Stimulated activated CD4-positive, alpha-beta T cell treated with anti-CD3 and anti-CD28 coated beads, TNF-alpha, amount 100 ng/mL, for 48 hours (primary cell): ENCODE results near the gene PPP1R16B.

ENCODE experiments used
- DNase-seq, 3 donors: peaks; one replicate each; pipeline ENCODE4 v3.0.0-alpha.2; 2020; ENCODE audit warnings: low read depth in 3 of 3

Gene PPP1R16B

DNA sequence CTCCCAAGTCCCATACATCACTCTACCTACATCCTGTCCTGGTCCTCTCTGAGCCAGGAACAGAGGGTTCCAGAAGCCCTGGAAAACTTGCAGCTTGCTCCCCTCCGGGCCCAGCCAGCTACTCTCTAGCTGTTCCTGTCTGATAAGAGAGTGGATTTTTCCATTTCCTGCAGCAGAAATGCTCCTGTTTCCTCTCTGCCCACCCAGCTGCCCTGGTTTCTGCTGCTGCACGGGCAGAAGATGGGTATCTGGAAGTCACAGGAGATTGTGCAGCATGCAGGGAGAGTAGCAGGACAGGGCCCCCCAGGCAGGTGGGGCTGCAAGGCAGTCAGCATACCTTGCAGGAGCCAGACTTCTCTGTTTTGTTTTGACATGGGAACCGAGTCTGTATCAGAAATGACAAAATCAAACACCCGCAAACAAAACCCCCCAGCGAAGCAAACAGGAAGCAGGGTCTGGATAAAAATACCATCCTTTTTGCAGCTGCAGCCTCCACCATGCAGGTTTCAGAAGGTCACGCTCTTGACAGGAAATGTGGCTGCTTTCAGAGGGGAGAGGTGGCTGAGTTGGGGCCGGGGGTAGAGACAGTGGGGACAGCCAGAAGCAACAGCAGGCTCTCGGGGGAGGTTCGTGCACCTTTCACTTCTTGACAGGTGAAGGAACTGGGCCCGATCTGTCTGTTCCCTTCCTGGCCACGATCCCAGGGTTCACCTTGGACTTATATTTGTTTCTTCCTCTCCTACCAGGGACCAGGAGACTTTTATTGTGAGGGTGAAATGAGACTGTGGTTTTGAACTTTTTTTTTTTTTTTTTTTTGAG, 69.9 kb downstream of the PPP1R16B start:
- DNase-seq, result no peak

DNA sequence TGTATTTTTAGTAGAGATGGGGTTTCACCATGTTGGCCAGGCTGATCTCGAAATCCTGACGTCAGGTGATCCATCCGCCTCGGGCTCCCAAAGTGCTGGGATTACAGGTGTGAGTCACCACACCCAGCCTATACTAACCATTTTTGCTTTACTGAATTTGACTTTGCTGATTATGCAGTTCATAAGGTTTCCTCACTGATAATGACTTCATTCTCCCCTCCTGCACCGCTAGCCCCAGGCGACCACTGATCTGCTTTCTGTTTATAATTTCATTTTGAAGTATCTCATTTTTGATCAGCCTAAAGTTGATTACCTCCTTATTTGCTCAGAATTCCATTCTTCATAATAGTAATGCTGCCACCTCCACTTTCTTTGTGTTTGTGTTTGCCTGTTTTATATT, 72.0 kb downstream of the PPP1R16B start:
- no peak for DNase-seq

DNA sequence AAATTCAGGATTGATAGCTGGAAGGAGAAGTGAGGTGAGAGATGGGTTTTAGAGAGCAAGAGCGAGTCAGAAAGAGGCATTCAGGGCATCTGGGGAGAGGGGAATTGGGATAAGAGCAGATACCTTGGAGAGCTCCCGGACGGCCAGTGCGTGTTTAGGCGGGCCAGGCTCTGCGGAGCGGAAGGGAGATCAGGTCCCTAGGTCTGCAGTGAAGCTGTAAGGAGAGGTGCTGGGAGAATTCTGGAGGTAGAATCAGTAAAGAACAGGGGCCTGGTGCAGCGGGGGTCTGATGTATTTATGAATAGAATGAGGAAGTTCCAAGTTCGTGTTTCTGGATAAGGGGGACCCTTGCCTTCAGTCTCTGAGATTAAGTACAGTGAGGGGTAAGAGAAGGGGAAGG, 73.4 kb downstream of the PPP1R16B start:
- DNase-seq, result no peak

- no peak for DNase-seq
These were observed 75.6 kb downstream of the PPP1R16B start for GRCh38 chr20:38880952-38881735.

GRCh38 chr20:38881806-38882440, 76.4 kb downstream of the PPP1R16B start:
- no peak for DNase-seq

- DNase-seq, result no peak
These were observed 77.1 kb downstream of the PPP1R16B start for GRCh38 chr20:38882600-38882999.

DNA sequence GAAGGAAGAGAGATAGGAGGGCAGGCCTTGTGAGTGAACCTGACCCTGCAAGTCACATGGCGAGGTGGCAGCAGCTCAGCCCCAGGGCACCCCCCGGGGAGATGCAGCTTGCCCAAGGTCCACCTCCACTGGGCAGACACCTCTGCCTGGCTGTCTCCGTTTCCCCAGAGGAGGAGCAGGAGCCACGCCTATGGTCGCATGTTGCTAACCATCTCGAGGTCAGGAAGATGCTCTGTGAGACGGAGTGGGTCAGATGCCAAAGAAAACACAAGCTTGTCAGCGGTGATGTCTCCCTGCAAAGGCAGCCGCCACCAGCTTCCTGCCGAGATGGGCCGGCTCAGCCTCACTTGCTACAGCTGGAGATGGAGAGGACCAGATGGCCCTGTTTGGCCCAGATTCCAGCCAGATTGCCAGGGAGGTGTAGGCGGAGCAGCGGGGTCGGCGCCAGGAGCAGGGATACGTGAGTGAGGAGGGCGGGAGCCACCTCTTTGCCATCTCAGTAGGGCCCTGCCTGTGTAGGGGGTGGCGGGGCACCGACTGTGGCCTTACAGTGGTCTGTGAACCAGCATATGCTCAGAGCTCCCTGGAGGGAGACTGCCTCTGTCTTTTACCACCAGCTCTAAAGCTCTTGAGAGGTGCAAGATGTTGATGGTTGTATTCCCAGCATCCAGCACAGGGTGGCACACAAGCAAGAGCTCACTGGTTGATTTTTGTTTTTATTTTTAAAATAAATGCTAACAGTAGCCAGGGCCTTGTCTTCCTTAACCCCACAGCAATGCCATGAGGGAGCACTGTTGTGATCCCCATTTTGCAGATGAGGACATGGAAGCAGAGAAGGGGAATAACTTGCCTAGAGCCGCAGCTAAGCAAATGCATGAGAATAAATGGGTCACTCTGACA, 77.8 kb downstream of the PPP1R16B start:
- DNase-seq, result no peak

GRCh38 chr20:38883981-38884733, 78.7 kb downstream of the PPP1R16B start:
- no peak for DNase-seq

DNA sequence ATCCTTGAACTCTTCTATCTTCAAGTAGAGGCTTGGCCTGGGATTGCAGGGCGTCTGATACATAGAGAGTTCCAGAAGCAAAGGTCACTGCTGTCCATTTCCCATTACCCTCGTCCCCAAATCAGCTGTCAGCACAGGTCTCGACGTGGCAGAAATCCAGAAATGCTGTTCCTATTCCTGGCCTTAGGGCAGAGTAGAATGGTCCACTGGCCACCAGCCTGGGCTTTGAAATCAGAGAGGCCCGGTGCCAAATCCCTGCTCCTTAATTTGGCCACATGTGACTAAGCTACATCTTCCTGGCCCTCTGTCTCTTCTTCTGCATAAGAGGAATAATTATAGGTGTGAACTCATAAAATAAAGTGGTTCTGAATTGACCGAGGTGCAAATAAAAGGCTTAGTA, 79.9 kb downstream of the PPP1R16B start:
- no peak for DNase-seq

GRCh38 chr20:38888059-38888831, 82.7 kb downstream of the PPP1R16B start:
- DNase-seq, result no peak

- no peak for DNase-seq
These were observed 83.6 kb downstream of the PPP1R16B start for GRCh38 chr20:38889050-38889449.

- no peak for DNase-seq
These were observed 84.4 kb downstream of the PPP1R16B start for GRCh38 chr20:38889792-38890496.

- no peak for DNase-seq
These were observed 85.0 kb downstream of the PPP1R16B start for GRCh38 chr20:38890497-38890818.

- no peak for DNase-seq
These were observed 86.8 kb downstream of the PPP1R16B start for GRCh38 chr20:38892091-38892981.

DNA sequence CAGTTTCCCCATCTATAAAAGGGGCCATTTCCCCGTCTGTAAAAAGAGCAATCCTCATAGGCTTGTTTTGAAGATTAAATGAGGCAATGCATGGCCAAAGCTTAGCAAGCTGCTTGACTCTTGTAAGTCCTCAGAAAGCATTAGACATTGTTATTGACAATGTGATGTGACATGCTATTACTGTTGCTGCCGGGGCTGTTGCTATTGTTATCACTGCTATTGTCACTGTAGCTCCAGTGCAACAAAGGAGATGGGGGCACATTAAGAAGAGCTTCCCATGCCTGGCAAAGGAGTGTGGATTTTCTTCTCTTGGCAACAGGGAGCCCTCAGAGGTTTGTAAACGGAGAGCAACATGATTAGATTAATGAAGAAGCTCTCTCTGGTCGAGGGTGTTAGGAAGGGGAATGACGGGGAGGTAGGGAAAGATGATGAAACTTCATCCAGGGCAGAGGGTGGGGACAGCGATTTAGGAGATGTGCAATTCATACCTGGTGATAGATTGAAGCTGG, 87.6 kb downstream of the PPP1R16B start:
- DNase-seq, result no peak

DNA sequence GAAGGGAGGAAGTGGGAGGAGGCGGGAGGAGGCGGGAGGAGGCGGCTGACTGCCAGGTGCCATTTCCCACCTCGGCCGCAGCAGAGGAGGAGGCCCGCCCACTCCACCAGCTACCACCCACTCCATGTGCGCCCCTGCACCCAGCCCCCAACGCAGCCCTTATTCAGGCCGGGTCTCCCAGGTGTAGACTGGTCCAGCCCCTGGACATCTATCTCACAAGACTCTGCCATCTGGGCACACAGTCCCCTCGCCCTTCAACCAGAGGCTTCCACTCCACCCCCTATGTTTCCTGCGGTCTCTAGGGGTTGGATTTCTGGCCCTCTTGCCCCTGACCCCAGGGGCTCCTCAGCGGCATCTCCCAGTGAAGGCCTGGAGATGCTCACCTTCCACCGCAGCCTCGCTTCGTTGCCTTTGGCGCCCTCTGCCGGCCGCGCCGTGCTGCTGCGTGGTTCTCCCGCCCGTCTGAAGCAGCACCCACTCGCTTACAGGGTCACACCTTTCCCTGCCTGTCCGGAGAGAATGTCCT, 88.1 kb downstream of the PPP1R16B start:
- DNase-seq, result peak; percentile 65

DNA sequence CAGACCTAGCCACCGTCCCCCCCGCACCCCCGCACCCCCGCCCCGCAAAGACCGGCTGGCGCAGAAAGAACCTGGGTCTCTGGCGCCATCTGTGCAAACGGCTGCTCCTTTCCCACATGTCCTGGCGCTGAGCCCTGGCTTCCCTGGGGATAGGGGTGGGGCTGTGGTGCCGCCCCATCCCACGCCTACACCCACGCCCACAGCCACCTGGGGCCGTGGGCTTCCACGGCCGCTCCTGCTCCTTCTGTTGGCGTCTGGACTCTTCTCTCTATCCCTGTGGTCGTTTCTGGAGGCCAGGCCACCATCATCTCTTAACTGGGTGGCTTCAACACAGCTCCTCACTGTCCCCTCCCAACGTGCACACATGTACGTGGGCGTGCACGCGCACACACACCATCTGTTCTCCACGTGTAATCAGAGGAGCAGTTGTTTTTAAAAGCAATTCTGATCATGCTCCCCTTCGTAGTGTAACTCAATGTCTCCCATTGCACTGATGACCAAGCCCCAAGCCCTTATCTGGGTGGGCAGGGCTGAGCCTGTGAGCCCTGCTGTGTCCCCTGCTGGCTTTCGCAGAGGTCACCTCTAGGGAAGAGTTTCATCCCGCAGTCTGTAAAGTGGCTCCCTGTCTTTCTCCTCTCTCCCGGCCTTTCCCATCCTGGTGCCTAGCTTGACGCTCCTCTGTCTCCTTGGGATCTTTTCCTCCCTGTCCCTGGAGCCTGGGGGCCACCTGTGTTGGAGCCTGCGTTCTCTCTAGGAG, 88.8 kb downstream of the PPP1R16B start:
- DNase-seq, result no peak
